Measurements from ENCODE around the gene CCDC169.
"Not testable (repeated sequence)": the region's sequence is repeated elsewhere in the genome, so short reads cannot be mapped to it uniquely, and the experiment has no call there.

The CCDC169 gene

DNA sequence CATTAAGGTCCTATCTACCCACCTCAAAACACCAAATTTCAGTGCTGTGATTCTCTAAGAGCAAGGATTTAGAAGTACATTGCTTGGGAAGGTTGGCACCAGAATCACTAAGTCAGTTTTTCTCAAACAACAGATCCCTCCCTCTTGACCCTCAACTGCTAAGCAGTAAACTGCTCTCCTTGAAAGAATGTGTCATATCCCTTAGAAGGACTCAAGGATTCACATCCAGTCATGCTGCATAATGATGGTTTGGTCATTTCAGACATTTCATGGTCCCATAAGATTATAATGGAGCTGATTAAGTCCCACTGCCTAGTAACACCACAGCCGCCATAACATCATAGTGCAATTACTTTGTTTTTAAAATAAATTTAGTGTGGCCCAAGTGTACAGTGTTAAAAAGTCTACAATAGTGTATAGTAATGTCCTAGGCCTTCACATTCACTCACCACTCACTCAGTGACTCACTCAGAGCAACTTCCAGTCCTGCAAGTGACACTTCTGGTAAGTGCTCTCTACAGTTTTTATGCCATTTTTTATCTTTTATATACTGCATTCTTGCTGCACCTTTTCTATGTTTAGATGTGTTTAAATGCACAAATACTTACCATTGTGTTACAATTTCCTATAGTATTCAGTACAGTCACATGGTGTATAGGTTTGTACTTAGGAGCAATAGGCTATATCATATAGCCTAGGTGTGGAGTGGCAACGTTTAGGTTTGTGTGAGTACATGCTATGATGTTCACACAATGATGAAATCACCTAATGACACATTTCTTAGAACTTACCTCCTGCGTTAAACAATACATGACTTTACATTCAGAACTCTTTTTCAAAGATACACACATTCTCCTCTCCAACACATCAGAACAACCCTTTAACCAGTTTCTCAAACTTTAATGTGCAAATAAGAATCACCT is 15.7 kb upstream of the CCDC169 start:
- DNase-seq = no peak

DNA sequence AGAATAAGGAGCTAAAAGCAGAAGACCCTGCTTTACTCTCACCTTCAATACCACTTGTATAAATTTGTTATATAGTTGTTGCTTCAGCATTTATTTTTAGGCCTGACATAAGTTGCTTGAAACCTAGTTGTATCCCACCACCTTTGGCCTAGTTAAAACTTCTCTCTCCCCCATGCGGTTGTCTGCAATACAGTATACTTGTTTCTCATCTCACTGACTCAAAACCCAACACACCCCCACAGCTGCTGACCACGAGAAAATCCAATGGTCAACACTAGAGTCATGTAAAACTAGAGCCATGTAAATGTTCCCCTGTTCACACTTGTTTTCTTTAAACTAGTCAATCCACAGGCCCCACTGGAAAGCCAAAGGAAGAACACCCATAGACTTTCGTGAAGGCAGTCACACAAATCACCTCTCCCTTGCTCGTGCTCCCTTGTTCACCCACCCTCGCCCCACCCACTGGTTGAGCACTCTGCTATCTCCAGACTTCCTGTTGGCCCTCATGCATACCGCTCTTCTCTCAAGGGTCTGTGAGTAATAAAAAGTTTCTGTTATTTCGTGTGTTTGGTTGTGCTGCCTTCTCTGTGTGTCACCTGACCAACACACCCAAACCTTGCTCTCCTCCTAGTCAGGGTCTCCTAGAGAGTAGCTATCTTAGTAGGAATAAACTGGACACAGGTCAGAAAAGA is 12.9 kb upstream of the CCDC169 start:
- DNase-seq = no peak

DNA sequence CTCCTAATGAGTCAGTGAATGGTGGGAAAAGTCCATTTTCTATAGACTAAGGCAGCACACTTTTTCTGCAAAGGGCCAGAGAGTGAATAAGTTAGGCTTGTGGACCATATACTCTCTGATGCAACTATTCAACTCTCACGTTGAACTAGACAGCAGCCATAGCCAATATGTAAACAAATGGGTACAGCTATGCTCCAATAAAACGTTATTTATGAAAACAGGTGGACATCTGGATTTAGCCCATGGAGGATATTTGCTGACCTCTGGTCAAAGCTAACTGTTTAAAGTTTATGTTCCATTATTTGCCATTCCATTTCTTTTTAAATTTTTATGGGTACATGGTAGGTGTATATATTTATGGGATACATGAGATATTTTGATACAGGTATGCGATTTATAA is 4.7 kb upstream of the CCDC169 start:
- no peak for DNase-seq

DNA sequence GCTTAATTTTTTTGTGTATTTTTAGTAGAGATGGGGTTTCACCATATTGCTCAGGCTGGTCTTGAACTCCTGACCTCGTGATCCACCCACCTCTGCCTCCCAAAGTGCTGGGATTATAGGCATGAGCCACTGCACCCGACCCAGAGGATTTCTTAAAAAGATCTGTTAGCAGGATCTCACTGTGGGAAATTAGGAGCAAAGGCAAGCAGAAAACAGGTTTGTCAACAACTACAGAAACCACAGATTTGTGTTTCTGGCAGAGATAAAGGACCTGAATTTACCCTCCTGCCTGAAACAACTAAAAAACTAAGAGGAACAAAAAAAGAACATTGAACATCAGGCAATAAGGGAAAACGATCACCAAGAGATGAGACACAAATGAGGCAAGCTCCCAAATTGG is 1.9 kb upstream of the CCDC169 start:
- not testable (repeated sequence) for DNase-seq

DNA sequence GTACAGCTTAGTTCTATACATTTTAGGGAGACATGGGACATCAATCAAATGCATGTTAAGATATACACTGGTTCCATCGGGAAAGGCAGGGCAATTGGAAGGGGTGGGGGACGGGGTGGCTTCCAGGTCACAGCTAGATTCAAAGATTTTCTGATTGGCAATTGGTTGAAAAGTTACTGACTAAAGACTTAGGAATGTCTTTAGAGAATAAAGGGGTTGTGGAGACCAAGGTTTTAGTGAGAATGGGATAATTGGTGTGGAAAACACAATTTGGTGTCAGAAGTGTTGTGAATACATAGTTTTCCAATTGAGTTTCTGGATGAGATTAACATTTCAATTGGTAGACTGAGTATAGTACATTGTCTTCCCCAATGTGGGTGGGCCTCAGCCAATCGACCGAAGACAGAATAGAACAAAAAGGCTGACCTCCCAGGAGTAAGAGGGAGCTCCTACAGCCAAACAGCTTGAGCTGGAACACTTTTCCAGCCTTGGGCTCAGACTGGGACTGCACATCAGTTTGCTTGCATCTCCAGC is 988 bp upstream of the CCDC169 start:
- DNase-seq = no peak

DNA sequence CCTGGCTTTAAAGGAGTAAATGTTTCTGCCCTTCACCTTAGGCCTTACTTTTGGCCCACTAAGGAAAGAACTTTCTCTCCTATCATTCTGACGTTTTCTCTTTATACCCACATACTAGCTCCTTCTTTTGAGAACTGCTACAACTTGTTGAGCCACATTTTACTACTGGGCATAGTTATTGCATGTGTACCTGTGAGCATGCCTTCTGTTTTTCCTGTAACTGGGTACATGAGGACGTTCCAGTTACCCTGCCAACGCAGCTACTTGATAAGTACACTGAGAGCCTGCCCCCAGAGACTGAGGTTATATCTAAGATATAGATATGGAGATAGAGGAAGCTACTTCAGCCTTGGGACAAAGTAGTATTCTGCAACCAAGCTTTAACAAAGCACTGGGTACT is 3.5 kb downstream of the CCDC169 start:
- no peak for DNase-seq

DNA sequence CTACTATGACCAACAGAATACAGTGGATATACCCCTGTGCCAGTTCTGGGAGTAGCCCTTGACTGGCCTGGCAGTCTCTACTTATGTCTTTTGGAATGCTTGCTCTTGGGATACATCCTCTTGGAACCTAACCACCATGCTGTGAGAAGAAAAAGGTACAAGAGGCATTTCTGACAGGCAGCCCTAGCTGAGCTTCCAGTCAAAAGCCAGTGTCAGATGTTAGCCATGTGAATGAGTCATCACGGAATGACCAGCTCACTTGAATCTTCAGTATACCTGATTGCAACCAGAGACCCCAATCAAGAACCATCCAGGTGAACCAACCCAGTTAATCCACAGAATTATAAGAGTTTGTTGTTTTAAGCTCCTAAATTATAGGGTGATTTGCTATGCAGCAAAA is 4.1 kb downstream of the CCDC169 start:
- no peak for DNase-seq

DNA sequence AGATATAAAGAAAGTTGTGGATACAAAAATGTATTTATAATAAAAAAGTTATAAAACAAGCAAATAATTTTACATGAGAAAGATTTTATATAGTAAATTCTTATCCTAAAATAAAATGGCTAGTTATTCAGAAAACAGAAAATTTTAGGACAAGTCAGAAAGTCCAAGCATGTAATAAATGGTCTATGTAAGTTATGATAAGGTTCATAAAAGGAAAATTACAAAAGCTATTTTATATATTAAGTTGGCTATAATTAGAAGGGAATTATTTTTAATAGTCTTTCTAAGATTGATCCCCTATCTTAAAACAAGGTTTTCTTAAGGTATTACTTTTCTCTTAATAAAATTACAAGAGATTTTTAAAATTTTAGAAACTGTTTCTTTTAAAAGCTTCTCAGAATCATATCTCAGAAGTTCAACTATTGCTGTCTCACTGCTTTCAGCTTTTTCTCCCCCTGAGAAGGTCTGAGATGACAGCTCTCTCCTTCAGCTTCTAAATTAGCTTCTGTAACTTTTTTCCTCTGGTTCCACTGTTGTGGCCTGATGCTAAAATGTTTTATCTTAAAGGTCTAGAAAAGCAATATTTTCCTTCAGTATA is 8.7 kb downstream of the CCDC169 start:
- no peak for DNase-seq

DNA sequence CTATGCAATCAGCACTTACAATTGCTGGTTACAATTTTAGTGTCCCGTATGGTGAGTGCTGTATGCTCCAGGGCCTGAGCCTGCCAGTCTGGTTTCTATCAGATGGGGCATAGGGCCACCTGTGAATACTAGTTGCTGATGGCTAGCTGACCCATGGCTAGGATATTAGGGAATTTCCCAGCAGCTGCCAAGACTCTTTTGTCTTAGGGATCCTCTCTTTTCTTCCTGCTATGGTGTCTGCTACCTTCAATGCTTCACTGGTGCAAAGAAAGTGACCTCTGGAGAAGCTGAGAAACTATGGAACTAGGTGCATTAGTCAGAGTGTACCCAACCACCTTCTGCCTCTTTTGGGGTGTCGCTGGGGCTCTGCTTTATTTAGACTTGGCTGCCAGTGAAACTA is 11.6 kb downstream of the CCDC169 start:
- DNase-seq = no peak

DNA sequence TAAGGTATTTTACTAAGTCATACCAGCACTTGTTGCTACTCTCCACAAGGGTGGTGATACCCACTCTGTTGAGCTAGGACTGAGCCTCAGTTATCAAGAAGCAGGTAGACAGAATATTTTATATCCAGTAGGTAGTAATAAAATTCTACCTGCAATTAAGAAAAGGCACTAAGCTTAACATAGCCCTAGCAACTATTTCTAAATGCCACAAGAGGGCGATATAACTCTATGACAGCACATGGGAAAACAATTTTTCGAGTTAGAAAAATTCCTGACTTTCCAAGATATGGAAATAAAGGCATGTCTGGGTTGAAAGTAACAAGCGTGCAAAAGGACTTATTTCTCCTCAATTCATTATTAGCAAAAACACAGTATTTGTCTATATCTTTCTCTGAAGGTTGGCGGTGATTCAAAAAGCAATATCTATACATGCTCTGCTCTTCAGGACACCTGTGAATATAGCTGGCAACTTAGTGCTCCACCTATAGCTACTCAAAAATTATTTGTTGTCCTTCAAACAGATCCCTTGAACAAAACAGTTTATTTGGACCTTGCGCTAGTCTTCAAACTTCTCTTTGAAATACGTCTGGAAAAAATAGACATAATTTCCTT is 14.7 kb downstream of the CCDC169 start:
- peak in 1 of 2 donors; percentile 18 for DNase-seq

DNA sequence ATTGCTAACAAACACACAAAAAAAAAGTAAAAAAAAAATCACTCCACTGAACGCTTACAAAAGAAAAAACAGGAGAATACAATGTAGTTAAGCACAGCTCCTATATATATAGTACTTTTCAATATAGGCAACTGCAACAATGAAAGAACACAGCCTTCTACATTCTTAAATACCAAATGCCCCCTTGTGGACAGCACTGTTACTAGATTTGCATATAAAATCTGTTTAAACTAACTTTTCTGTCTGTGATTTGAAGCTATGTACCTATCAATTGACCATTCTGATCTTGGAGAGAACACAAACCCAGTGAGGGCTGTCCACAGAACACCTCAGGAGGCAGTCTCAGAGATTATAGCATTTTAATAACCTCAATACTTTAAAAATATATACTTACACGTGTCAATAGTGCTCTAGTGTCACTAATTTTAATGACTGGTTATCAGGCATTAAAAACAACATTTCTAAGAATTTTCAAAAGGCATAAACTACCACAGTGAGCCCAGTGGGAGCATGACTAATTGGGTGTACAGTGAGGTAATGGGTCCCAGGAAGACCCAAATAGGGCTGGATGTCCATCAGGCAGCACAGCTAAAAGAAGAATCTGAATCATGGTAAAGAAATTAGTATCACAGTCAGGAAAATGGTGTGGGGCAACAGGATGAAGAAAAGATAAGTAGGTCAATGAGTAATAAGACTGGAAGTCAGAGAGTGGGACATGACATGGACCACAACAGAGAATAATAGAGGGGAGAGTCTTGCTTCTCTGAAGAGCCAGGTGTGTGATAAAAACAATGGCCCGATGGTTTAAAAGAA is 22.2 kb downstream of the CCDC169 start:
- peak in 1 of 2 donors; percentile 15 for DNase-seq

DNA sequence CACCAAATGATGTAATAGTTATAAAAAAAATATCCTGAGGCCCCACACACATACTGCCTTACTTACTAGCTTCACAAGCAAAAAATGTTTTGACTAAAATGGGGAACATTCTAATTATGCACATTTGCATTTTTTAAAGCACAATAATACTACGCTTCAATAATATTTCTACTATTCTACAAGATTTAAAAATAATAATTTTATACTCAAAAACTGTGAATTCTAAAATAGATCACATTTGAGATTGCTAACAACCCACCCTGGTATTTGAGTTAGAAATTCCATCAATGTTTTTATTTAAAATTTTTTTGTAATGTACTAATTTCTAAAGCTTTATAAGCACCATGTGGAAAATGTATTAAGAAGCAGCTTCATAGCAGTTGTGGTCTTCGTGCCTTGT is 24.2 kb downstream of the CCDC169 start:
- DNase-seq = no peak

DNA sequence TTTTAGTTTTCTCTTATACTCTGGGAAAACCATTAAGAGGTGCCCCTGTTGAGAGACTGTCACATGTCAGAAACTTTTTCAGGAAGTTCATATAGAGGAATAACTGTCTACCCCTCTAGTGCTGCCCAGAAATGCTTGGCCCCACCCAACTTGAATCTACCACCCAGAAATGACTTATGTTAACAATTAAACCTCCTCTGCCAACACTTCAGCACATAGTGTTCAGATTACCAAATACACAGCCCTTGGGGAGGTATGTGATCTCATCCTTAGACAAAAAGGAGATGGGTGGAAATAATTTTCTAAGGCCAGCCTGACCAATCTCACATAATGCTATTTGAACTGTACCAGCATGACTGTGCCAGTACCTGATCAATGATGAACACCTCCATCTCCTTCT is 35.6 kb downstream of the CCDC169 start:
- DNase-seq = no peak

DNA sequence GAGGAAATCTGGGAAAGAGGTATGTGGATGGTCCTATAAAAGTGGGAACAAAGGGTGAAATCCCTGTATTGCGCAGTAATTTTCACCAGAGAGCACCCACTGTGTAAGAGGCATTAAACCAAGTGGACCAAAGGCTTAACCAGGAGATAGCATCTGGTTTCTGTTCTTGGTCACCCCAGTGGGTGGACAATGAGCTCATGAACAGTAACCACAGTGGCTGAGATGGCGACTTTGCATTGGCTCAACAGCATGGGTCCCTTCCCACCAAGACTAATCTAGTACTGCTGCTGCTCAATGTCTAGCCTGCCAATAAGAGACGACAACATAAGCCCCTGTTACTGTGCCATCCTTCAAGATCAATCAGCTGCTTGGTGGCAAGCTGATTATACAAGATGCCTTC is 36.6 kb downstream of the CCDC169 start:
- no peak for DNase-seq

DNA sequence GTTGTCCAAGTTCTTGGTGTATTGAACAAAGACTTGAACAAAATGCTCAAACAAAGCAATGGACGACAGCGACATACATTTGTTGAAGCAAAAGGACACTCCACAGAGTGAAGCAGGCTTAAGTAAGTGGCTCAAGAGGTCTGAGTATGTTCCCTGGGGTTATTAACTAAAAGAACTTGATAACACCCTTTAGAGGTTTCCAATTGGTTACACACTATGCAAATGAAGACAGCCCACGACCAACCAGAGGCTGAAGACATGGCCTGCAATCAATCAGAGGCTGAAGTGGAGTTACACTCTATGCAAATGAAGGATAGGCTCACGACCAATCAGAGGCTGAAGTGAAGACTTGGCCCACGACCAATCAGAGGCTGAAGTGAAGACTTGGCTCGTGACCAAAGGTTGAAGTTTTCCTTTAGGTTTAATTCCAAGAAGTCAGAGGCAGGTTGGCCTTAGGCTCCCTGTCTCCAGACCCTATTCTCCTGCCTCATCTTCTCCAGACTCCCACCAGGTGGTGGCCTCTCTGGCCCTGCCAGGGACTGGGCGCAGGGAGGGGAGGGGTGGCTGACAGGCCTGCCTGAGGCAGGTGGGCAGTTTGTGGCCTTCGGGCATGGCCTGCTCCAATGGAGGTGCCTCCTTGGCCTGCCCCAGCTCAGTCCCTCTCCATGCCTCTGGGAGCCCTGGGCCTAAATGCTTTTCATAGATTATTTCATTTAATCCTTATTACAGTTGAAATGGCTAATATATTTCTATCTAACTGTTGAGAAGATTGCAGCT is 38.1 kb downstream of the CCDC169 start:
- no peak for DNase-seq

DNA sequence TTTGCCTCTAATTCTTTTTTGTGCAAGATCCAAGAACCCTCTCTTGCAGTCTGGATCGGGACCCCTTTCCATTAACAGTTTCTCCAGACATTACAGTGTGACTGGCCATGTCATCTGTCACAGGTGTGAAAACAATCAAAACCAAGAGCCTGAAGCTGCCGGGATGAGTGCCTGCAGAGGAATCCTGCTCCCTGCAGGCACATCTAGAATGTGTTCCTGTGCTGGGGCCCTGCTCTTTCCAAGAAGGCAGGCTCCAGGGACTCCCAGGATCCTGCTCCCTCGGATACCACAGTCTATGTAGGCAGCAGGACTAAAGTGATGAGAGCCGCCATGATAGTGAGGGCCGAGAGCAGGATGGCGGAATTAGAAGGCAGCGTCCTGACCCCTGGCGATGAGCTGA is 38.8 kb downstream of the CCDC169 start:
- no peak for DNase-seq

DNA sequence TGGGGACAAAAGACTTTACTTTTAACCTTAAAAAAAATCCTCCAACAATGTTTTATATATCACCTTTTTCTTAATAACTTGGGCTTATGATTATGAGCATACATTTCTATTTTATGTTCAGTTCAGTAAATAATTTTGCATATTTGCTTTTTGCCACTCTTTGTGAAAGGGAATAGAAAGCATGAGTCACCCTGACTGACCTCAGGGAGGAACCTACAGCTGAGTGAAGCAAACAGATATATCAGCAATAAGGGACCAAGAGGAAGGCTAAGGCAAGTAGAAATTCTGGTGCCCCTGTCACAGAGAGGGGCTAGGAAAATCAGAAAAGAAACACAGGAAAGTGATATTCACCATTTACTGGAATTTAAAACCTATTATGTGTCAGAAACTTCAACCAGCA is 46.1 kb downstream of the CCDC169 start:
- no peak for DNase-seq

DNA sequence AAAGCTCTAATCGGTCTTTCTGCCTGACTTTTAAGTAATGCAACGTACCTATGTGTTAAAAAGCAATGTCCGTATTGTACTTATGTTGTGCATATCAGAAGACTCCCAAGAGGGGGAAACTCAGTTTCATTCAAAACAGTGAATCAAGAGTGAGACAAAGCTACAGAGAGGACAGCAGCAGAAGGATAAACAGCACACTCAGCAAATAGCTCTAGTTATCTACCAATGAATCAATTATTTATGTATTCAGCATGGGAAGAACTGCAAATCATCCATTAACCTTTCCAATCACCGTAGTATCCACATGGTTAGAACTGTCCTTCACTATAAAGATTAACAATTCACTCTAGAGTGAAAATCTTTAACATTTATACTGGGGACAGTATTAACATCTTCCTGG is 46.6 kb downstream of the CCDC169 start:
- no peak for DNase-seq

DNA sequence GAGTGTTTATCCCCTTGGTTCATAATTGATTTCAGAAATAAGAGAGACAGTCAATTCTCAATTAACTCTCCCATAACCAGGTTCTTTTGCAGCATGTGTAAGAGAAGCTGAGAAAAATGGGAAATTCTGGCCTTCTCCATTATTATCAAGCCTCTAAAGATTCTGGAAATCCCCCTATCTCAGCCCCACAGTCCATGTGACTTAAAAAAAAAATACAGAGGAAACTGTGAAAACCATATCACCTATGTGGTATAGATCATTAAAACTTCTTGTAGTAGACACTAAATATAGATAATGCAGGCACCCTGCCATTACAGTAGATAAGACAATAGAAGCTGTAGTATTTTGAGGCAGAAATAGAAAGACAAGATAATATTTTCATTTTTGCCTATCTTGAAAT is 48.9 kb downstream of the CCDC169 start:
- DNase-seq = no peak

DNA sequence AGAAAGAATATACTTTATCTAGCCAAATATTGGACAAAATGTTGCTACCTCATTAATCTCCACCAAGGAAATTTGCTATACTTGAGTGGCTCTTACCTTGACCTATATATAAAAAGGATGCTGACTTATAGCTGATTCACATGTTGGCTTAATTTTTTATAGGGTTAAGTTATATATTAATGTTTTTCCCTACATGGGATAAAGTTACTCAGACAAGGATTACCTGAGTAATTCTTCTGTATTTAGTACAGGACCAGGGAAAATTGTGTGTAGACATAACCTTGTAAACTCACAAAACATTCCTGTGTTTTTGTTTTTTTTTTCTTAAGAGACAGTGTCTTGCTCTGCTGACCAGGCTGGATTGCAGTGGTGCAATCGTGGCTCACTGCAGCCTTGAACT is 52.6 kb downstream of the CCDC169 start:
- DNase-seq = no peak

DNA sequence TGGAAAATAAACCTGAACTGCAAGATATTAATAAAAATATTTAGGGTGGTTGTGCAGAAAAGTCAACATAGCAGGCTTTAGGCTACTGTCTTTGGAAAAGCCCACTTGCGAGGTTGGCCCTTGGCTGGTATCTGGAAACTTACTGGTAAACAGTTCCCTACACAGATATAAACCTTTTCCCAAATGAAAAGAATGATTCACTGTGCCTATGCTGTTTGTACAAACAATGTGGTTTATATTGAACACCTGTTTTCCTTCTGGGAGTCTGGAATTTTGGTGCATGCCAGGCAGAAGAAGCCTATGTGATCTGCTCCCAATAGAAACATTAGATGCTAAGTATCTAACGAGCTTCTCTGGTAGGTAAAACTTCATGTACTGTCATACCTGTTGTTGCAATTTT is 53.5 kb downstream of the CCDC169 start:
- DNase-seq = no peak

DNA sequence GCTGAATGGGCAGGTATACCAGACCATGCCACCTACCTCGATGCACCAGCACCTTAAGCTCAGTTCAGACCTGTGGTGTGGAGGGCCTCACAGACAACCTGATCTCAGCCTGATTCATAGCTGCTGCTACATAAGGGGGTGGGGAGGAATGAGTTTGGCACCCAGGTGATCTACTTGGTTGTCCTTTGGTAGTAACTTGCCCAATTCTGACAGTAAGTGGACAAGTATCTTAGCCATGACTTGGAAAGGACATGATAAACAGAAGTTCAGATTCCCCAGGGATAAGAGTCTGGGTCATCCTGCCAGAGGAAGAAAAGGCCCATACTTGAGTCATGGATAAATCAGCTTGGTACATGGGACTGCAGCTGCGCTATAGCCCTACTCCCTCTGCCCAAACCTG is 54.9 kb downstream of the CCDC169 start:
- no peak for DNase-seq

Measured in CD4-positive, alpha-beta T cell treated with Interleukin-4 for 1 hour (primary cell).